Neuronal stem cell (in vitro differentiated cells): ENCODE measurements around the gene DGLUCY.
A peak's percentile ranks its signal among the peaks of the same experiment; 100 is the strongest.
"Not testable (repeated sequence)": the region's sequence is repeated elsewhere in the genome, so short reads cannot be mapped to it uniquely, and the experiment has no call there.

ENCODE experiments used
- DNase-seq: peaks from one replicate; pipeline ENCODE4 v3.0.0-alpha.2; 2013; ENCODE audit warnings: low spot score
- H2AFZ ChIP-seq: one replicate; pipeline ENCODE4 v1.6.1; 2013; ENCODE audit warnings: mild to moderate bottlenecking, low read length, inconsistent platforms
- H2AK5ac ChIP-seq: 2 replicates; pipeline ENCODE4 v1.6.1; 2013; ENCODE audit warnings: low read depth, mild to moderate bottlenecking, inconsistent platforms, low read length, moderate library complexity, mixed read lengths
- H2BK120ac ChIP-seq: 2 replicates; pipeline ENCODE4 v1.6.1; 2013; ENCODE audit warnings: low read depth, mild to moderate bottlenecking, inconsistent platforms, low read length, moderate library complexity, mixed read lengths
- H2BK12ac ChIP-seq: one replicate; pipeline ENCODE4 v1.6.1; 2013; ENCODE audit warnings: low read length, inconsistent platforms
- H2BK15ac ChIP-seq: 2 replicates; pipeline ENCODE4 v1.6.1; 2013; ENCODE audit warnings: mild to moderate bottlenecking, low read length, inconsistent platforms, mixed read lengths
- H2BK5ac ChIP-seq: one replicate; pipeline ENCODE4 v1.6.1; 2013; ENCODE audit warnings: inconsistent platforms, mild to moderate bottlenecking, low read length, moderate library complexity
- H3K14ac ChIP-seq: one replicate; pipeline ENCODE4 v1.6.1; 2013; ENCODE audit warnings: low read length, inconsistent platforms
- H3K18ac ChIP-seq: 2 replicates; pipeline ENCODE4 v1.6.1; 2013; ENCODE audit warnings: low read length, inconsistent platforms
- H3K23ac ChIP-seq: 2 replicates; pipeline ENCODE4 v1.6.1; 2013; ENCODE audit warnings: low read depth, mild to moderate bottlenecking, mixed read lengths, low read length, inconsistent platforms; ENCODE audit not compliant: poor library complexity
- H3K27ac ChIP-seq: replicated peaks from 3 replicates; pipeline ENCODE4 v1.5.1; 2013; ENCODE audit warnings: low read length, inconsistent platforms
- H3K27me3 ChIP-seq, 3 experiments: 2 replicates each; pipeline ENCODE4 v1.6.1; 2013; ENCODE audit warnings: low read length in 3 of 3, mild to moderate bottlenecking in 2 of 3, inconsistent platforms in 1 of 3, low read depth in 1 of 3, mixed read lengths in 1 of 3, moderate library complexity in 1 of 3; ENCODE audit not compliant: control insufficient read depth in 3 of 3, insufficient read depth in 3 of 3
- H3K36me3 ChIP-seq, 2 donors: replicated peaks in 1 of 2; 2 replicates each; pipeline ENCODE4 v1.6.1; 2013; ENCODE audit warnings: low read length in 2 of 2; ENCODE audit not compliant: control insufficient read depth in 2 of 2, insufficient read depth in 2 of 2
- H3K4ac ChIP-seq: 2 replicates; pipeline ENCODE4 v1.6.1; 2013; ENCODE audit warnings: inconsistent platforms, mild to moderate bottlenecking, low read length, moderate library complexity
- H3K4me1 ChIP-seq, 2 donors: 1 replicate in 1 of 2; 2 replicates in 1 of 2; pipeline ENCODE4 v1.6.1; 2013; ENCODE audit warnings: low read length in 2 of 2, low read depth in 1 of 2; ENCODE audit not compliant: control insufficient read depth in 2 of 2, insufficient read depth in 1 of 2
- H3K4me2 ChIP-seq: one replicate; pipeline ENCODE4 v1.6.1; 2013; ENCODE audit warnings: mild to moderate bottlenecking, low read length, inconsistent platforms; ENCODE audit not compliant: insufficient read depth, poor library complexity, severe bottlenecking
- H3K4me3 ChIP-seq, 2 donors: 2 replicates each; pipeline ENCODE4 v1.5.1; 2013; ENCODE audit warnings: low read length in 2 of 2, mild to moderate bottlenecking in 2 of 2, inconsistent platforms in 1 of 2, moderate library complexity in 1 of 2
- H3K79me1 ChIP-seq: one replicate; pipeline ENCODE4 v1.6.1; 2013; ENCODE audit warnings: low read depth, mild to moderate bottlenecking, inconsistent platforms, low read length, moderate library complexity
- H3K9ac ChIP-seq: one replicate; pipeline ENCODE4 v1.6.1; 2013; ENCODE audit warnings: mild to moderate bottlenecking, low read depth, low read length, inconsistent platforms; ENCODE audit not compliant: poor library complexity
- H3K9me3 ChIP-seq, 2 donors: replicated peaks in 1 of 2; 2 replicates each; pipeline versions ENCODE3 to v1.6.1; 2013; ENCODE audit warnings: low read length in 2 of 2, mild to moderate bottlenecking in 2 of 2, inconsistent platforms in 1 of 2, low read depth in 1 of 2, mixed read lengths in 1 of 2, moderate library complexity in 1 of 2; ENCODE audit not compliant: control insufficient read depth in 2 of 2, insufficient read depth in 1 of 2
- H4K8ac ChIP-seq: one replicate; pipeline ENCODE4 v1.6.1; 2013; ENCODE audit warnings: low read depth, mild to moderate bottlenecking, inconsistent platforms, low read length, moderate library complexity
- H4K91ac ChIP-seq: one replicate; pipeline ENCODE4 v1.6.1; 2013; ENCODE audit warnings: low read length, low read depth, mild to moderate bottlenecking, inconsistent platforms; ENCODE audit not compliant: poor library complexity
- WGBS, 2 donors: extraction: QIAGEN DNeasy Blood & Tissue Kit; methylation state at CpG; one replicate each; pipeline ENCODE4 v1.1.7; 2013; ENCODE audit warnings: missing lambda C conversion rate in 2 of 2, mixed read lengths in 1 of 2; ENCODE audit not compliant: insufficient read length in 2 of 2, insufficient replicate concordance in 1 of 2; ENCODE audit errors: extremely low coverage in 2 of 2; 5-methylcytosine and 5-hydroxymethylcytosine counted together

Gene DGLUCY

GRCh38 chr14:91200802-91201201, 86.9 kb downstream of the DGLUCY start:
- not testable (repeated sequence) for H4K8ac ChIP-seq, H3K4me3 ChIP-seq, H3K14ac ChIP-seq, H2BK5ac ChIP-seq, H4K91ac ChIP-seq, H3K9ac ChIP-seq, H2AK5ac ChIP-seq, H3K27ac ChIP-seq, DNase-seq, H2BK120ac ChIP-seq, H3K18ac ChIP-seq, H3K23ac ChIP-seq, H2BK15ac ChIP-seq, H3K79me1 ChIP-seq, H2AFZ ChIP-seq, H2BK12ac ChIP-seq, H3K4ac ChIP-seq, H3K27me3 ChIP-seq, H3K4me2 ChIP-seq
- Histone ChIP-seq H3K4me1 (peaks cover 10 to 11% of the 10 kb centered on the region in 2 donors), H3K9me3 (peaks cover 0 to 15% of the 10 kb centered on the region in 2 donors), H3K36me3 (peaks cover 6 to 77% of the 10 kb centered on the region in 2 donors)
- WGBS, 2 donors, result no CpG with 5 or more reads among the region's 6 CpGs

GRCh38 chr14:91202234-91202974, 88.5 kb downstream of the DGLUCY start:
- Histone ChIP-seq H4K8ac (no peak overlapping the region), H2BK15ac (no peak overlapping the region), H3K4me3 (no peak overlapping the region), H3K18ac (peak overlapping the region; percentile 85), H3K27ac (peak overlapping the region; percentile 85), H2BK5ac (no peak overlapping the region), H3K27me3 (no peaks in the 10 kb centered on the region), H3K9ac (no peak overlapping the region), H4K91ac (no peak overlapping the region), H3K23ac (no peak overlapping the region), H3K14ac (no peak overlapping the region), H2AK5ac (no peak overlapping the region), H3K4me1 (peaks cover 10 to 11% of the 10 kb centered on the region in 2 donors), H2AFZ (no peak overlapping the region), H3K4ac (no peak overlapping the region), H3K4me2 (no peak overlapping the region), H2BK12ac (no peak overlapping the region), H2BK120ac (no peak overlapping the region), H3K79me1 (no peaks in the 10 kb centered on the region), H3K9me3 (peaks cover 0 to 15% of the 10 kb centered on the region in 2 donors), H3K36me3 (peaks cover 7 to 75% of the 10 kb centered on the region in 2 donors)
- DNase-seq, result peak; percentile 42
- no CpG with 5 or more reads among the region's 15 CpGs for WGBS, 2 donors

- Histone ChIP-seq H4K8ac (no peak overlapping the region), H3K4me1 (peaks cover 0 to 7% of the 10 kb centered on the region in 2 donors), H3K79me1 (no peaks in the 10 kb centered on the region), H4K91ac (no peak overlapping the region), H3K27me3 (no peaks in the 10 kb centered on the region), H2AK5ac (peak overlapping the region; percentile 5), H3K36me3 (peaks cover 6 to 74% of the 10 kb centered on the region in 2 donors), H3K9ac (no peak overlapping the region), H3K4me3 (no peak overlapping the region), H3K4ac (no peak overlapping the region), H3K14ac (no peak overlapping the region), H3K27ac (no peak overlapping the region), H3K18ac (peak overlapping the region; percentile 54), H3K23ac (no peak overlapping the region), H2BK15ac (no peak overlapping the region), H2BK5ac (no peak overlapping the region), H2BK120ac (no peak overlapping the region), H2BK12ac (no peak overlapping the region), H3K4me2 (no peak overlapping the region), H3K9me3 (peaks cover 0 to 13% of the 10 kb centered on the region in 2 donors), H2AFZ (no peak overlapping the region)
- WGBS, 2 donors, result no CpG with 5 or more reads among the region's 14 CpGs
- no peak for DNase-seq
These were observed 90.8 kb downstream of the DGLUCY start for GRCh38 chr14:91204657-91205056.

- Histone ChIP-seq H3K9ac (no peak overlapping the region), H2BK120ac (no peak overlapping the region), H3K27me3 (no peaks in the 10 kb centered on the region), H3K14ac (no peak overlapping the region), H3K79me1 (no peaks in the 10 kb centered on the region), H4K8ac (no peak overlapping the region), H3K4me1 (peaks cover 0 to 7% of the 10 kb centered on the region in 2 donors), H3K9me3 (peaks cover 0 to 6% of the 10 kb centered on the region in 2 donors), H2AK5ac (no peak overlapping the region), H3K27ac (no peak overlapping the region), H2AFZ (no peak overlapping the region), H3K4me2 (no peak overlapping the region), H3K23ac (no peak overlapping the region), H2BK12ac (no peak overlapping the region), H3K4me3 (no peak overlapping the region), H3K36me3 (peaks cover 4 to 73% of the 10 kb centered on the region in 2 donors), H2BK15ac (no peak overlapping the region), H3K18ac (no peak overlapping the region), H4K91ac (no peak overlapping the region), H2BK5ac (no peak overlapping the region), H3K4ac (no peak overlapping the region)
- WGBS, 2 donors, result no CpG with 5 or more reads among the region's 7 CpGs
- DNase-seq, result no peak
These were observed 91.6 kb downstream of the DGLUCY start for GRCh38 chr14:91205459-91205858.
